Endothelial cell of umbilical vein (primary cell): Measurements from ENCODE around the gene DST. TPM values are rescaled to one million over a fixed set of nuclear protein-coding genes. Genes with fewer than 3 reads are reported as not detected.

Source experiments
- BruUV-seq: library from RNA; stranded (reverse); fragments of 400-500 nt; replicated peaks from 2 replicates; lab custom pipeline; 2021; lab: Mats Ljungman, UMichigan
- CTCF ChIA-PET: fragments of 300-600, 350-600 bp; sonication (Branson Sonifier 250); formaldehyde crosslinking; loops from one replicate; lab custom pipeline; 2021; ENCODE audit warnings: antibody characterized with exemption, inconsistent platforms; lab: Charles Lee
- POLR2A ChIA-PET: fragments of 300-600, 350-600 bp; sonication (Branson Sonifier 250); formaldehyde crosslinking; loops from one replicate; lab custom pipeline; 2021; ENCODE audit warnings: antibody characterized with exemption, inconsistent platforms; lab: Charles Lee
- DNase-seq: peaks from one replicate; pipeline ENCODE4 v3.0.0-alpha.2; 2011; ENCODE audit warnings: low read depth, low spot score
- FAIRE-seq: peaks from 2 replicates; lab custom pipeline; 2011; peaks lifted over from hg19 to GRCh38; lab: Jason Lieb, UNC
- H2AFZ ChIP-seq: 2 replicates; pipeline ENCODE4 v1.6.0; 2012; ENCODE audit warnings: low read depth, low read length, control low read depth, inconsistent platforms
- H3K27ac ChIP-seq: 2 replicates; pipeline ENCODE4 v1.5.1; 2011; ENCODE audit warnings: low read depth, mild to moderate bottlenecking, control low read depth, low read length, moderate library complexity; ENCODE audit not compliant: insufficient read depth
- H3K27me3 ChIP-seq, 2 experiments: 2 replicates each; pipeline versions ENCODE4 v1.6.0 to v1.6.1; 2011; ENCODE audit warnings: low read length in 2 of 2, mixed read lengths in 1 of 2; ENCODE audit not compliant: control insufficient read depth in 2 of 2, insufficient read depth in 2 of 2
- H3K36me3 ChIP-seq, 2 experiments: 2 replicates in 1 of 2; 3 replicates in 1 of 2; pipeline ENCODE4 v1.5.1; 2011; ENCODE audit warnings: low read length in 2 of 2, mild to moderate bottlenecking in 1 of 2, moderate library complexity in 1 of 2; ENCODE audit not compliant: control insufficient read depth in 2 of 2, insufficient read depth in 2 of 2; ENCODE audit errors: extremely low read depth in 1 of 2
- H3K4me1 ChIP-seq: 3 replicates; pipeline ENCODE4 v1.5.1; 2011; ENCODE audit warnings: mild to moderate bottlenecking, low read length; ENCODE audit not compliant: control insufficient read depth, insufficient read depth; ENCODE audit errors: extremely low read depth
- H3K4me2 ChIP-seq: 2 replicates; pipeline ENCODE4 v1.6.1; 2011; ENCODE audit warnings: low read length, control low read depth, mixed read lengths; ENCODE audit not compliant: insufficient read depth
- H3K4me3 ChIP-seq, 3 experiments: fragments of 200-600 bp in 1 of 3; sonication (generic), shearing (Covaris generic) in 1 of 3; replicated peaks in 1 of 3; 2 replicates each; pipeline ENCODE4 v1.5.1; 2011 to 2016; ENCODE audit warnings: control low read depth in 3 of 3, low read length in 3 of 3, mild to moderate bottlenecking in 2 of 3, inconsistent platforms in 1 of 3, low read depth in 1 of 3, moderate library complexity in 1 of 3; ENCODE audit not compliant: insufficient read depth in 1 of 3
- H3K79me2 ChIP-seq: 2 replicates; pipeline ENCODE4 v1.6.0; 2012; ENCODE audit warnings: low read length, inconsistent platforms; ENCODE audit not compliant: control insufficient read depth, insufficient read depth
- H3K9ac ChIP-seq: replicated peaks from 2 replicates; pipeline ENCODE3; 2011; ENCODE audit warnings: low read length, control low read depth; ENCODE audit not compliant: insufficient read depth; ENCODE audit errors: extremely low read depth
- H3K9me1 ChIP-seq: replicated peaks from 3 replicates; pipeline ENCODE4 v1.6.0; 2011; ENCODE audit warnings: mild to moderate bottlenecking, low read length; ENCODE audit not compliant: control insufficient read depth, insufficient read depth; ENCODE audit errors: extremely low read depth
- H3K9me3 ChIP-seq: replicated peaks from 2 replicates; pipeline ENCODE4 v1.5.1; 2012; ENCODE audit warnings: low read length, inconsistent platforms; ENCODE audit not compliant: control insufficient read depth, insufficient read depth
- H4K20me1 ChIP-seq: replicated peaks from 2 replicates; pipeline ENCODE3; 2011; ENCODE audit warnings: mild to moderate bottlenecking, low read length; ENCODE audit not compliant: control insufficient read depth, insufficient read depth; ENCODE audit errors: extremely low read depth
- CTCF ChIP-seq, 2 donors: IDR thresholded peaks; 1 replicate in 1 of 2; 2 replicates in 1 of 2; pipeline ENCODE4 v1.5.1; 2011; ENCODE audit warnings: low read length in 2 of 2, mild to moderate bottlenecking in 2 of 2, moderate library complexity in 2 of 2, control low read depth in 1 of 2, inconsistent platforms in 1 of 2, low read depth in 1 of 2; ENCODE audit not compliant: insufficient read depth in 1 of 2; ENCODE audit errors: extremely low read depth in 1 of 2
- EZH2 ChIP-seq: IDR thresholded peaks from 2 replicates; pipeline ENCODE4 v1.6.1; 2012; ENCODE audit warnings: borderline replicate concordance, low read depth, mild to moderate bottlenecking, moderate library complexity, low read length, inconsistent platforms; ENCODE audit not compliant: severe bottlenecking
- FOS ChIP-seq: IDR thresholded peaks from 2 replicates; pipeline ENCODE4 v1.6.1; 2011; ENCODE audit warnings: mild to moderate bottlenecking, low read length, moderate library complexity, borderline replicate concordance; ENCODE audit not compliant: insufficient read depth
- GATA2 ChIP-seq: IDR thresholded peaks from 2 replicates; pipeline ENCODE4 v1.7.0; 2011; ENCODE audit warnings: low read depth, mild to moderate bottlenecking, moderate library complexity, mixed read lengths, low read length; ENCODE audit not compliant: insufficient read length, insufficient read depth
- JUN ChIP-seq: IDR thresholded peaks from 2 replicates; pipeline ENCODE4 v1.6.1; 2011; ENCODE audit warnings: borderline replicate concordance, low read depth; ENCODE audit not compliant: insufficient read length, insufficient read depth
- MAX ChIP-seq: IDR thresholded peaks from 2 replicates; pipeline ENCODE4 v1.6.1; 2011; ENCODE audit not compliant: insufficient read depth, insufficient read length
- MYC ChIP-seq: IDR thresholded peaks from one replicate; pipeline ENCODE4 v1.6.1; 2011; ENCODE audit warnings: mild to moderate bottlenecking, low read depth, low read length
- POLR2A ChIP-seq: IDR thresholded peaks from 2 replicates; pipeline ENCODE4 v1.6.1; 2012; ENCODE audit warnings: low read depth, mild to moderate bottlenecking, control low read depth, low read length
- POLR2AphosphoS5 ChIP-seq: IDR thresholded peaks from 2 replicates; pipeline ENCODE4 v1.6.1; 2012; ENCODE audit warnings: low read depth, mild to moderate bottlenecking, control low read depth, low read length, moderate library complexity; ENCODE audit not compliant: insufficient read depth
- dilution Hi-C: fragments of 300-500 bp; cut with MboI; formaldehyde crosslinking; loops from one replicate; pipeline ENCODE4 v1.15.0; 2019; ENCODE audit warnings: low sequenced_read_pairs; ENCODE audit not compliant: extremely low pct_ligation_motif_present
- intact Hi-C: fragments of 100-400 bp; cut with micrococcal nuclease; formaldehyde crosslinking; loops from one replicate; pipeline ENCODE4 v1.10.0; 2022
- polyA plus RNA-seq, 4 experiments: library from polyadenylated mRNA; depleted of rRNA in 3 of 4; stranded (reverse) in 3 of 4; unstranded in 1 of 4; fragments of >200 nt; gene quantifications; 2 replicates each; pipeline versions ENCODE4 v1.2.1 to v1.2.3, GENCODE V29; 2011 to 2012; ENCODE audit warnings: missing spikeins in 1 of 4
- total RNA-seq: library from RNA; stranded (reverse); gene quantifications from 2 replicates; pipeline ENCODE4 v1.2.3, GENCODE V29; 2021

The DST gene
- total and polyA plus RNA-seq, 2 donors (not counting 3 experiments of a cell fraction or from before 2014, with no cell fraction given), result 62.3 to 253 TPM

- FAIRE-seq (no peak), DNase-seq (no peak)
- ChIA-PET CTCF (no interaction called here), POLR2A (no interaction called here)
- Histone ChIP-seq H3K4me2 (no peak overlapping the region), H3K9me1 (no peaks in the 10 kb centered on the region), H3K27ac (no peak overlapping the region), H3K36me3 (no peaks in the 10 kb centered on the region), H3K4me1 (no peaks in the 10 kb centered on the region), H3K9ac (no peak overlapping the region), H4K20me1 (no peaks in the 10 kb centered on the region), H2AFZ (no peak overlapping the region), H3K9me3 (peaks cover 3% of the 10 kb centered on the region), H3K4me3 (no peak overlapping the region), H3K79me2 (no peaks in the 10 kb centered on the region), H3K27me3 (no peaks in the 10 kb centered on the region)
- intact Hi-C loops, result no loop called here
- BruUV-seq, result no TSS peak
- TF ChIP-seq JUN (no peak), EZH2 (no peak), GATA2 (no peak), MYC (no peak), FOS (no peak), CTCF (IDR thresholded peaks at IDR 0.05; ENCODE audit: extremely low read depth in 1 of 2, insufficient read depth in 1 of 2, low read depth in 1 of 2, low read length in 2 of 2) (no peak), POLR2AphosphoS5 (no peak), MAX (no peak), POLR2A (no peak)
- dilution Hi-C loops, result no loop called here
Measured at GRCh38 chr6:56437171-56437900, 205.4 kb downstream of the DST start.
